ENCODE results near the gene CDK2.

DNA sequence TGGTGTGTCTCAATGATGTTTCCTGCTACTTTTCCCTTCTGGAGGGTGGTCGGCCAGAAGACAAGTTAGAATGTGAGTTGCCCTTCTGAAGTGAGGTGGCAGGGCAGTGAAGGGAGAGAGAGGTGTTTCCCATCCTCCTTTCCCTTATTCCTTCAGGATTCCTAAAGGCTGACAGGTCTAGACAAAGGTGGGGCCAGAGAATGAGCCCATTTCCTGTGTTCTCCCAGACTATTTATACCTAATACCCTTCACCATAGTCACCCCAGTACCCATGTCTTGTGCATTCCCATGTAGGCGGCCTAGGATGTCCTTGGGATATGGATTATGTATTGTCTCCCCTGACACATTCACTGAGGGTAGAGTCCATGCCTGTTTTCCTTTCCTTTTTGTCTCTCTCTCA, 28.6 kb upstream of the CDK2 start:
- TF ChIP-seq GATA3 (IDR thresholded peaks at IDR 0.05; ENCODE audit: low read depth, low read length), result no peak
- no peak for TF ChIP-seq GATA2 (IDR thresholded peaks at IDR 0.05; ENCODE audit: low read depth, low read length)
